SK-N-MC (cell line): ENCODE data around the gene GAK.

Experiments
- EZH2 ChIP-seq: fragments of 200-600 bp; sonication (generic); IDR thresholded peaks from one replicate; pipeline ENCODE4 v1.6.1; 2017; ENCODE audit warnings: antibody characterized with exemption
- POLR2AphosphoS5 ChIP-seq: IDR thresholded peaks from 2 replicates; pipeline ENCODE4 v1.6.1; 2012; ENCODE audit warnings: mild to moderate bottlenecking, low read depth, low read length, borderline replicate concordance

DNA sequence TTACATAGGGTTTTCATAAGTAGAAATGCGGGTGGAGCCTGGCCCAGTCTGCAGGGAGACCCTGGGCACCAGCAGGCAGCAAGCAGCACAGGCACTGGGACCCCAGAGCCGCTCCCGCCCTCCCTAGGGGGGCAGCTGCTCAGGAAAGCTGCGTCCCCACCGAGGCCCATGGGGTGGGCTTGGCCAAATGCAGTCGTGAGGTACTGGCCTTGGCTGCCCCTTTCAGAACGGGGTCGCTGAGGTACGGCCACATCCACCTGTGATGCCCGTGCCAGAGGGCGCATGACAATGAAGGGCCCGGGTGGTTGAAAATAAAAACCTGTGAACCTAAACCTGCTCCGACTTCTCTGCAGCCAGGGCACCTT is 16.8 kb upstream of the GAK start:
- TF ChIP-seq EZH2 (no peak), POLR2AphosphoS5 (no peak)
